PC-3 (cell line): ENCODE measurements around the gene PRDM12. TPM values are rescaled to one million over a fixed set of nuclear protein-coding genes. Genes with fewer than 3 reads are reported as not detected.

Experiments used
- ATAC-seq: fragments of 200-7000 bp; cut with Tn5 transposase; 2 replicates; pipeline ENCODE4 v1.9.1; 2020; ENCODE audit warnings: mild to moderate bottlenecking, moderate library complexity
- BruUV-seq: library from RNA; stranded (reverse); fragments of 400-500 nt; replicated peaks from 2 replicates; lab custom pipeline; 2021; lab: Mats Ljungman, UMichigan
- CTCF ChIA-PET: fragments of 300-600 bp; sonication (Branson Sonifier 250); formaldehyde crosslinking; loops from one replicate; lab custom pipeline; 2022; ENCODE audit warnings: antibody characterized with exemption; lab: Charles Lee
- POLR2A ChIA-PET: fragments of 300-600 bp; sonication (Branson Sonifier 250); formaldehyde crosslinking; loops from one replicate; lab custom pipeline; 2022; ENCODE audit warnings: antibody characterized with exemption; ENCODE audit not compliant: unreplicated experiment; lab: Charles Lee
- DNase-seq: peaks from one replicate; pipeline ENCODE4 v3.0.0-alpha.2; 2015
- H2AFZ ChIP-seq: fragments of 300-600 bp; sonication (generic); 2 replicates; pipeline ENCODE4 v1.6.0; 2016; ENCODE audit warnings: antibody characterized with exemption, low read length
- H3F3A ChIP-seq: fragments of 300-600 bp; sonication (generic); one replicate; pipeline ENCODE4 v1.6.0; 2017; ENCODE audit warnings: antibody characterized with exemption, low read length, control low read depth, mild to moderate bottlenecking; ENCODE audit not compliant: unreplicated experiment
- H3K27ac ChIP-seq: fragments of 300-600 bp; sonication (generic); 2 replicates; pipeline ENCODE4 v1.5.1; 2016; ENCODE audit warnings: mild to moderate bottlenecking, low read length
- H3K27me3 ChIP-seq: fragments of 300-600 bp; sonication (generic); 2 replicates; pipeline ENCODE4 v1.6.1; 2016; ENCODE audit warnings: low read length, mixed read lengths
- H3K36me3 ChIP-seq: fragments of 300-600 bp; sonication (generic); 2 replicates; pipeline ENCODE4 v1.6.1; 2016; ENCODE audit warnings: low read depth, mixed run types, low read length, mixed read lengths
- H3K4me1 ChIP-seq: fragments of 300-600 bp; sonication (generic); 2 replicates; pipeline ENCODE4 v1.5.1; 2016; ENCODE audit warnings: low read length; ENCODE audit not compliant: insufficient read depth
- H3K4me2 ChIP-seq: fragments of 300-600 bp; sonication (generic); 2 replicates; pipeline ENCODE4 v1.6.0; 2016; ENCODE audit warnings: low read length
- H3K4me3 ChIP-seq: fragments of 300-600 bp; sonication (generic); 2 replicates; pipeline ENCODE4 v1.5.1; 2016; ENCODE audit warnings: mild to moderate bottlenecking, low read length, mixed read lengths
- H3K79me2 ChIP-seq: fragments of 300-600 bp; sonication (generic); 2 replicates; pipeline ENCODE4 v1.6.1; 2017; ENCODE audit warnings: low read length, mixed read lengths
- H3K9ac ChIP-seq: fragments of 300-600 bp; sonication (generic); 2 replicates; pipeline ENCODE4 v1.6.0; 2016; ENCODE audit warnings: mild to moderate bottlenecking, low read length
- H3K9me2 ChIP-seq: fragments of 300-600 bp; sonication (generic); replicated peaks from 2 replicates; pipeline ENCODE4 v1.6.1; 2016; ENCODE audit warnings: mixed run types, low read length, mixed read lengths
- H3K9me3 ChIP-seq: fragments of 300-600 bp; sonication (generic); 2 replicates; pipeline ENCODE4 v1.6.1; 2016; ENCODE audit warnings: low read length, mixed read lengths
- H4K20me1 ChIP-seq: fragments of 300-600 bp; sonication (generic); 2 replicates; pipeline ENCODE4 v1.6.1; 2016; ENCODE audit warnings: low read length, mixed read lengths
- CTCF ChIP-seq: fragments of 300-600 bp; sonication (generic); conservative IDR thresholded peaks from 2 replicates; pipeline ENCODE4 v1.5.1; 2017; ENCODE audit warnings: antibody characterized with exemption, low read depth, mild to moderate bottlenecking, low read length
- EZH2 ChIP-seq: fragments of 300-600 bp; sonication (generic); IDR thresholded peaks from one replicate; pipeline ENCODE4 v1.6.1; 2017; ENCODE audit warnings: antibody characterized with exemption, mild to moderate bottlenecking, low read length; ENCODE audit not compliant: unreplicated experiment
- EZH2phosphoT487 ChIP-seq: fragments of 300-600 bp; sonication (generic); IDR thresholded peaks from 2 replicates; pipeline ENCODE4 v1.6.1; 2018; ENCODE audit warnings: mild to moderate bottlenecking, antibody characterized with exemption, low read length, borderline replicate concordance
- intact Hi-C: fragments of 100-400 bp; cut with micrococcal nuclease; formaldehyde crosslinking; loops from 2 replicates; pipeline ENCODE4 v1.9.0; 2023
- total RNA-seq: library from RNA; depleted of rRNA; stranded (reverse); fragments of >200 nt; gene quantifications from 2 replicates; pipeline ENCODE4 v1.2.3, GENCODE V29; 2014

Gene PRDM12
- total RNA-seq, 1 experiment from 2014 or later: not detected

- CTCF ChIA-PET: no interaction called here
- H3K4me2 ChIP-seq: no peak overlapping the region
These were observed 1.3 kb downstream of the PRDM12 start for GRCh38 chr9:130665431-130666392.

GRCh38 chr9:130666393-130667119 is 2.2 kb downstream of the PRDM12 start:
- no peaks in the 10 kb centered on the region for H4K20me1 ChIP-seq
- H3K27ac ChIP-seq: no peak overlapping the region
- TF ChIP-seq EZH2 (no peak), CTCF (no peak), EZH2phosphoT487 (no peak)
- no peak for ATAC-seq
- CTCF ChIA-PET: no interaction called here
- no peaks in the 10 kb centered on the region for H3K36me3 ChIP-seq
- no peak overlapping the region for H2AFZ ChIP-seq
- no peaks in the 10 kb centered on the region for H3K9me2 ChIP-seq
- no peak overlapping the region for H3K4me3 ChIP-seq
- H3K79me2 ChIP-seq: no peaks in the 10 kb centered on the region
- H3K27me3 ChIP-seq: peaks cover 40% of the 10 kb centered on the region
- no peaks in the 10 kb centered on the region for H3K9me3 ChIP-seq
- intact Hi-C loops: no loop called here
- no peak overlapping the region for H3K4me2 ChIP-seq
- no peak overlapping the region for H3K9ac ChIP-seq
- H3F3A ChIP-seq: no peaks in the 10 kb centered on the region
- POLR2A ChIA-PET: no interaction called here
- no peaks in the 10 kb centered on the region for H3K4me1 ChIP-seq
- DNase-seq: no peak
- no TSS peak for BruUV-seq

More at GRCh38 chr9:130665431-130666392, 1.3 kb downstream of the PRDM12 start:
- TF ChIP-seq EZH2: peak; percentile 95
- no peak for TF ChIP-seq CTCF
- peak; percentile 64; the same call in 1 of the 2 replicates for TF ChIP-seq EZH2phosphoT487
- Histone ChIP-seq H3K27me3 (peaks cover 40% of the 10 kb centered on the region), H3K4me1 (no peaks in the 10 kb centered on the region), H3K9me2 (no peaks in the 10 kb centered on the region), H4K20me1 (no peaks in the 10 kb centered on the region), H3F3A (no peaks in the 10 kb centered on the region), H3K36me3 (no peaks in the 10 kb centered on the region), H3K9ac (no peak overlapping the region), H3K27ac (no peak overlapping the region), H3K4me3 (no peak overlapping the region), H2AFZ (no peak overlapping the region), H3K9me3 (no peaks in the 10 kb centered on the region), H3K79me2 (no peaks in the 10 kb centered on the region)
- DNase-seq (no peak), ATAC-seq (no peak)
- intact Hi-C loops: no loop called here
- POLR2A ChIA-PET: no interaction called here
- no TSS peak for BruUV-seq
